GM18909 (cell line): Measurements from ENCODE around the gene PRR18.

Experiments used
- ATAC-seq: cut with Tn5 transposase; IDR thresholded peaks from one replicate; pipeline ENCODE4 v1.9.1; 2021; ENCODE audit warnings: mild to moderate bottlenecking; ENCODE audit not compliant: unreplicated experiment, poor library complexity

Gene PRR18

DNA sequence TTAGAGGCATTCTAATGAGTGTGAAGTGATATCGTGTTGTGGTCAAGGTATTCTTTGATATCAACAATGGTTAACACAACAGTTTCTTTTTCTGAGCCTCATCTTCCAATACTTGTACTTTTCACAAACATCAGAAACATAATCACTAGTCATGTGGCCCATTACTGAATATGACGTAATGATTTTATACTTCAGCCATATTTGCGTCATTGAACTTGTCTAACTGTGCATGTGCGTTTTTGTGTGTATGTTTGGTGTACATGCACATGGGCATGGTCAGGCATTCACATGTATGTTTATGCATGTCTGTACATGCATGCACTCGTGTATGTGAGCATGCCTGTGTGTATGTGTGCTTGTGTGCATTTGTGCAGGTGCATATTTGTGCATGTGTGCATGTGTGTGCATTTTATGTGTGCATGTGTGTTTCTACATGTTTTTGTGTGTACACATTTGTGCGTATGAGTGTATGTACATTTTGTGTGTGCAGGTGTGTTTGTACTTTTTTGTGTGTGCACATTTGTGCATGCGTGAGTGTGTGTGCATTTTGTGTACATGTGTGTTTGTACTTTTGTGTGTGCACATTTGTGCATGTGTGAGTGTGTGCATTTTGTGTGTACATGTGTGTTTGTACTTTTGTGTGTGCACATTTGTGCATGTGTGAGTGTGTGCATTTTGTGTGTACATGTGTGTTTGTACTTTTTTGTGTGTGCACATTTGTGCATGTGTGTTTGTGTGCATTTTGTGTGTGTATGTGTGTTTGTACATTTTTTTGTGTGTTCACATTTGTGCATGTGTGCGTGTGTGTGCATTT, 29.4 kb downstream of the PRR18 start:
- ATAC-seq, result no peak

DNA sequence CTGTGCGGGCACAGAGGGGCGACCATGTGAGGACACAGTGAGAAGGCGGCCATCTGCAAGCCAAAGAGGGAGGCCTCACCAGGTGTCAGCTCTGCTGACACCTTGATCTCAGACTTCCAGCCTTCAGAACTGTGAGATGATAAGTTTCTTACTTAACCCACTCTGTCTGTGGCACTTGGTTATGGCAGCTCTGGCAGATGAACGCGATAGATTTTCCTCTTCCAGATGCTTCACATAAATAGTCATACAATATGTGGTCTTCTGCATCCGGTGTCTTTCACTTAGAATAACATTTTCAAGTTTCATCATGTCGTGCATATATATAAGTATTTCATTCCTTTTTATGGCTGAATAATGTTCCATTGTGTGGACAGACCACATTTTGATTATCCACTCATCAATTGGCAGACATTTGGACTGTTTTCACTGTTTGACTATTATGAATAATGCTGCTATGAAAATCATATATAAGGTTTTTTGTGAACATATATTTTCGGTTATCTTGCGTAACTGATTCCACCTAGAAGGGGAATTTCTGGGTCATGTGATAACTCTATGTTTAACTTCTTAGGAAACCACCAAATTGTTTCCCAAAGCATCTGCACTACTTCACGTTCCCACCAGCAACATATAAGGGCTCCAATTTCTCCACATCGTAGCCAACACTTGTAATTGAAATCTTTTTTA, 30.2 kb downstream of the PRR18 start:
- ATAC-seq, result no peak

DNA sequence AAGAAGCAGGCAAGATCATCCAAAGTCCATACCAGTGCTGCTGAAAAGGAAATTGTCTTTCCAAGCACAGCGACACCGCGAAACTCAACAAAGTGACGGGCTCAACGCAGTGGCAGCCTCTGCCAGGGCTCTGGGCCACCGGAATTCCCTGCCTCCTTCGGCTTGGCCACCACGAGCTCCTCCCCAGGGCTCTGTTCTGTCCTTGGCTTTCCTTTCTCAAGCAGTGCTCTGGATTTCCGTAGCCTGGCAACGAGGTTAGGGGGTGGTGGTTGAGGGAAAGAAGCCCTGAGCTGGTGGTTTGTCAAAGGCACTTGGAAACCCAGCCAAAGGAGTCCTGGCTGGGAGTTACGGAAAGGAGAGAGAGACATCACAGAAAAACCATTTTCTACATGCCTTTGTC, 31.2 kb downstream of the PRR18 start:
- no peak for ATAC-seq

DNA sequence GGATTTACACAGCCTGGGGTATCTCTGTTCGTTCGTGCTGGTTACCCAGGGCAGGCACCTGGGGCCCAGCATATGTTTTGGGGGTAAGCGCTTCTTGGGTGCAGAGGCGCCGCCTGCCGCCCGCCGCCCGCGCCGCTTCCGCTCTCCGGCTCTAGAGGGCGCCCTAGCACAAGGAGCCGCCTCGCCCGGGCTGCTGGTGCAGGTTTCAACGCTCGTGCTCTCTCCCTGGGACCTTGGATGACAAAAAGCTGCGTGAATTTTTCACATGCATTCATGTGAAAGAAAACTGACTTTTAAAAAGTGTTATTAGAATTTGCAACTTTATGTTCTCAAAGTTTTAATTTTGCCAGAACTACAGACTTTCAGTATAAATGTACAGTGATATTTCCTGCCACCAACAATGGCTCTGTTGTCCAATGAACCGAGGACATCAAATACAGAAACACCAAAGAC, 32.5 kb downstream of the PRR18 start:
- ATAC-seq, result peak; percentile 84

DNA sequence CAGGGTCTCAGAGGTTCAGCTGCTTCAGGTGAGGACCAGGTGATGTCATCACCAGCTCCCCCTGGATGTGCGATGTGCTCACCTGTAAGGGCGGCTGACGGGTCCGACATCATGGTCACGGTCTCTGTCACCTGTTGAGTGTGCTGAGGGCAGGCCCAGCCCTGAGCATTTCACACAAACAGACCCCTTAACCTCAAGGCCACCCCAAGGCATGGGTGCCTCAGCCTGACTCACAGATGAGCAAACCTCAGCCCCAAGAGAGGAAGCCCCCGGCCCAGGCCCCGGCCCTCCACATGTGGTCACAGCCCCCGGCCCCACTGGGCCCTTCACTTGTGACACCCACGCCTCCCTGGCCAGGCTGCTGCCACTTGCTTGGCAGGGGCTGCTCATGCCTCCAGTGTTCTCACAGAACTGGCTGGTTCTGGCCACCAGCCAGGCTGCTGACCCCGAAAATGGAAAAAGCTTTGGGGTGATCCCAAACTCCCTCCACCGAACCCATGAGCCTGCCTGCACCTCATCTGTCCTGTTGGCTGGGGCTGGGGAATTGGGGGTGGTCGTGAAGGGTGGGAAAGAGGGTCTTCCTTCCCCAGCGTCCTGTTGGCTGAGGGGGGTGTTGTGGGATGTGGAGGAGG, 33.3 kb downstream of the PRR18 start:
- ATAC-seq, result no peak

DNA sequence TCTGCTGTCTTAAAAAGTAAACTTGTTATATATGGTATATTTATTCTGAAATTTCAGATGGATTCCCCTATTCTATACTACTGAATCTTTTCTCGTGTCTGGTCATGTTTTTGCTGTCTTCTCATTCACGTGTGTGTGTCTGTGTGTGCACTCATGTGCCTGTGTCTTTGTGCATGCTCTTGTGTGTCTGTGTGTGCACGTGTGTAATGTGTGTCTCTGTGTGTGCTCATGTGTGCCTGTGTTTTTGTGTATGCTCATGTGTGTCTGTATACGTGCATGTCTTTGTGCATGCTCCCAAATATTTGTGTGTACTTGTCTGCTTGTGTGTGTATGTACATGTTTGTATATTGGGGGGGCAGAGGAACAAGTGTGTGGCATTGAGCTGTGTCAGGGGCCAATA, 34.0 kb downstream of the PRR18 start:
- ATAC-seq, result no peak

DNA sequence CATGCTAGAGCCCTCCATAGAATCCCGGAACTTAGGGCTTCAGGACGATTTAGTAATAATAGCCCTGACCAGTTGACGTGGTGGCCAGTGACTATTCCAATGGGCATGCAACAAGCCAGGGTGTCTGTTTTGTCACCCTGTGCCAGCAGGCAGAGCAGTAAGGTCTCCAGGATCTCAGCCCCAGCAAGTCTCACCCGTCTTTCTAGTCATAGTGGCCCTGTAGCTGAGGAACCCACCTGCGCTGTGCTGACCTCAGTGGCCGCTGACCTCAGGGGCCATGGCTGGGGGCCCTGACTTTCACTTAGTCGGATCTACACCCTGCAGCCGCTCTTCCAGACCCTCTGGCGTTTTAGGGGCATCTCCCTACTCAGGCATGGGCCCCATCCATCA, 36.8 kb downstream of the PRR18 start:
- ATAC-seq, result no peak

DNA sequence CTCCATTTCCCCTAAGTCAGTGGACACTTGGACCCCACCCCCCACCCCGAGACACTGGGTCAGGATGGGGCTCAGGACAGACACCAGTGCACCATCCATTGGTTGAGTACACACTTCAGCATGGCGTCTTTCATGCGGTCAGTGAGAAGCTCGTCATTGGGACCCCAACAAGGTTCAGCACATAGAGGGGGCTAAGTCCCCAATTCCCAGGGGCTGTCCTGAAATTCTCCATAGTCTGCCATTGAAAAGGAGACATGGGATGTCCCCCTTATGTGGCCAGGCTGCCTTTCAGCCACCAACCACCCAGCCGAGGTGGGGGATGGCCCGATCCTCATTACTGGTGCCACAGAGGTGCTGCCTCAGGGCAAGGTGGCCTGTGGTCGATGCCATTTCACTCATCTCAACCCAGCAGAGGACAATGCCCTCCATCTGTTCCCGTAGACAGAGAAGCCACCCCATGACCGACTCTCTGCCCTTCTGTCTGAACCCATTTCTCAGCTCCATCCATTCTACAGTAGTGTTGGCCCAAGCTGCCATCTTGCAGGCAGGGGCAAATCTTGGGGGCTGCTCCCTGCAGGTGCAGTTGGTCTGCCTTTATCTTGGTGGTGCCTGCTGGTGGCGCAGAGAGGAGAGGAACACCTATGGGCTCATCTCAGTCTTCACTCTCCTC, 37.4 kb downstream of the PRR18 start:
- ATAC-seq, result no peak

DNA sequence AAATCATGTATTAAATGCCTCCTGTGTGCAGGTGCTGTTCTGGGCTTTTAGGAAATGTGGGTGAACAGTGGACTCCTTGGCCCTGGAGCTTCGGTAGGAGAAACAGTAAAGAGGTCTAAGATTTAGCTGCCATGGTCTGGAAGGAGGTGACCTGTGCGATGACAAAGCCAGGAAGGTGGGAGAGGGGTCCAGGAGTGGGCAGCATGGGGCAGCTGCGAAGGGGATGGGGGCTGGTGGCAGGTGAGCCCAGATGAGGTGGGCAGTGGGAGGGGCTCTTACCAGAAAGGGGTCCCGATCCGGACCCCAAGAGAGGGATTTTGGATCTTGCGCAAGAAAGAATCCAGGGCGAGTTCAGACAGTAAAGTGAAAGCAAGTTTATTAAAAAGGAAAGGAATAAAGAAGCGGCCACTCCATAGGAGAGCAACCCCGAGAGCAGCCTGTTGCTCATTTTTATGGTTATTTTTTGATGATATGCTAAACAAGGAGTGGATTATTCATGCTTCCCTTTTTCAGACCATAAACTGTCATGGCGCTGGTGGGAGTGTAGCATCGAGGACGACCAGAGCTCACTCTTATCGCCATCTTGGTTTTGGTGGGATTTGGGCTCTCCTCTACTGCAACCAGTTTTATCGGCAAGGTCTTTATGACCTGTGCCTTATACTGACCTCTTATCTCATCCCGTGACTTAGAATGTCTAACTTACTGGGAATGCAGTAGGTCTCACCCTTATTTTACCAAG, 38.7 kb downstream of the PRR18 start:
- no peak for ATAC-seq

DNA sequence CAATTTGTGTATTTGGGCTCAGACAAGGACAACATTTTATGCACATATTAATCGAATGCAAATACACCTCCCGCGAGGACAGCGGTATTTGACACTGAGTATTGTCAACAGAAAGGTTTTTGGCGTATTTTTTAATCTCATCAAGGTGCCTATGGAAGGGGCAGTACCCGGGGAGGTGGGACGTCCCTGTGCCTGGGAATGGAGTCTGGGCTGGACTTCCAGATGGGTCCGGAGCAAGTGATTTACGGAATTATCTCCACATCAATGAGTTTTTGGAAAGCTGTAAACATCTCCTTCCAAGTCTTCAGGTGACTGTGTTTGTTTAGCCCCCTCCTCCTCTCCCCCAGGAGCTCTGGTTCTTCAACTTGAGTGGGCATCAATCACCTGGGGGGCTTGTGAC, 39.8 kb downstream of the PRR18 start:
- no peak for ATAC-seq

DNA sequence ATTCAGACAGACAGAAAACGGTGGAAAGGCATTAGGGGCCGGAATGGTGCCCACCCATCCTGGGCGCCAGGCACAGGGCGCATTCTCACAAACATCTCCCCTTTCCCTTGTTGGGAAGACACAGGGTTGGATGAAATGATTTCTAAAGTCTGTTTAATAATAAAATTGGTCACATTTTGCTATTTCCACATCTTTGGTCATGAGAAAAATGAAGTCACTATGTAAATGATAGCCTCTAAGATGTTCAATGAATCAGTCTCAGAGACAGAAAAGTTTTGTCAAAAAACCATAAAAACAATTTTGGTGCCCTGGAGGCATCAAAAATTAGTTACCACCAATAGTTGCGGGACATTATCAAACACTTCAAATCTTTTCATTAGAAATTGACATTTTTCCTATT, 40.7 kb downstream of the PRR18 start:
- ATAC-seq, result no peak

DNA sequence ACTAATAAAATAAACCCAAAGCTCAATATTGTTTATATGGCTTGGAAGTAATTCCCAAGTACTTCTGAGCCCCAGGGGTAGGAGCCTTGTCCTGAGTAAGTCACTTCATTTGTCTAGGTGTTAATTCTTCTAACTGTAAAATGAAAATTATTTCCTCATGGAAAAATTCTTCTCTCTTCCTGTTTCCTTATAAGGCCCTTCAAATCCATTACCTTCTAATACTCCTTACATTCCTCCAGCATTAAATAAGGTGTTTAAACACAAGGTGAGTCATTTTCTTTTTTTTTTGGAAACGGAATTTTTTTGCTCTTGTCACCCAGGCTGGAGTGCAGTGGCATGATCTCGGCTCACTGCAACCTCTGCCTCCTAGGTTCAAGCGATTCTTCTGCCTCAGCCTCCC, 41.9 kb downstream of the PRR18 start:
- ATAC-seq, result no peak

DNA sequence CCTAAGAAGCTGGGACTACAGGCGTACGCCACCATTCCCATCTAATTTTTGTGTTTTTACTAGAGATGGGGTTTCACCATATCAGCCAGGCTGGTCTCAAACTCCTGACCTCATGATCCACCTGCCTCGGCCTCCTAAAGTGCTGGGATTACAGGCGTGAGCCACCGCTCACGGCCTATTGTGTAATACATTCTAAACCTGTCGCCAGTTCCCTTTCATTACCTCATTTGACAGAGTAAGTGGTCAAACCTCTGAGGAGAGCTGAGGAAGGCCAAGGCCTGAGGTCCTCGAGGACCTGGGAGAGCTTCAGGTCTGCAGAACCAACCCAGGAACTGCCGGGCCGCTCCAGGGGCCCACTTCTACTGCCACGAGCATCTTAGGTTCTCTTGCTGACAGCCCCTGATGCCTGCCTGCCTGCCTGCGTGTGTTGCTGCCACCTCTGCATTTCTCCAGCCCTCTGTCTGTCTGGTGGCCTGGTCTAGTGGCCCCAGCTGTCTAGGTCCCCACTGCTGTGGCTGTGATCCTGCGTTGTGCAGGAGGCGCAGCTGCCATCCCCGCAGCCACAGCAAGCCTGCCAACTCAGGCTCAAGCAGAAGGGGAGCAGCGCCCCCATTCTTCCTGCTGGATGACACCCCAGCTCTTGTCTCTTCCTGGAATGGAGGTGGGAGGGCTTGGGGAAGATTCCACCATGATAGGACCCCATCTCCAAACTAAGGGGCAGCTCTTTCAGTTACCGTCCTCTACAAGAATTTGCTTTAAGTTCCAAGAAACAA, 45.3 kb downstream of the PRR18 start:
- no peak for ATAC-seq

DNA sequence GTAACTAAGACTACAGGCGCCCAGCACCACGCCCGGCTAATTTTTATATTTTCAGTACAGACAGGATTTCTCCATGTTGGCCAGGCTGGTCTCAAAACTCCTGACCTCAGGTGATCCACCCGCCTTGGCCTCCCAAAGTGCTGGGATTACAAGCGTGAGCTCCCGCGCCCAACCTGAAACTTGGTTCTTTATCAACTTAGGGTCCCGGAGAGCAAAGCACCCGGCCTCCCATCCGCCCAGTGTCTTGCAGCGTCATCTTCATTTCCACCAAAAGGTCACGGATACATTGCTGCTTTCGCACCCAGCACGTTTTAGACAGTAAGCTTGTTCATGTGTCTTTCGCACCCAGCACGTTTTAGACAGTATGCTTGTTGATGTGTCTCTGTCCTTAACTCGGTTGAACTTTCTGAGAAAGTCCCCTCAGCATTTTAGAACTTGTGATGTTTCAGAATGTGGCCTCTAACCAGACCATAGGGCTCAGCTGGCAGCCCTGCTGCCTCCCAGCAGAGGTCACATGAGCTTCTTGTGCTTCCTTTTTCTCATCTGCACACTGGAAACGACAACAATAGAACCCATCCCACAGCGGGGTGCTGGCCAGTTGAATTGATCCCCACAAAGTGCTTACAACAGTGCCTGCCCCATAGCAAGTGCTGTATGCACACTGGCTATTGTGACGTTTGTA, 48.8 kb downstream of the PRR18 start:
- peak; percentile 41 for ATAC-seq

DNA sequence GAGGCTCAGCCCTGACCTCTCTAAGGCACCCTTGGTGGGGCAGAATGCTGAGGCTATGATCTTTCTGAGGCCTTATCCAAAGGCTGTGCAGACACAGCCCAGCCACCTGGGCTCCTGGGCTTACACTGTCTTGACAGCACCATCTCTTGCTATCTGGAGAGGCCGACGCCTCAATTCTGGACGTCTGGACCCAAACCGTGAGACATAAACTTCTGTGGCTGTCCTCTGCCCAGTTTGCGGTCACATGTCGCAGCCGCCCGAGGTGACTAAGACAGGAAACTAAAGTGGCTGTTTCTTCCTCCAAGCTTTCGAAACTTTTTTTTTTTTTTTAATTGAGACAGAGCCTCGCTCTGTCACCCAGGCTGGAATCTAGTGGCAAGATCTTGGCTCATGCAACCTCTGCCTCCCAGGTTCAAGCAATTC, 49.3 kb downstream of the PRR18 start:
- ATAC-seq, result peak; percentile 73

DNA sequence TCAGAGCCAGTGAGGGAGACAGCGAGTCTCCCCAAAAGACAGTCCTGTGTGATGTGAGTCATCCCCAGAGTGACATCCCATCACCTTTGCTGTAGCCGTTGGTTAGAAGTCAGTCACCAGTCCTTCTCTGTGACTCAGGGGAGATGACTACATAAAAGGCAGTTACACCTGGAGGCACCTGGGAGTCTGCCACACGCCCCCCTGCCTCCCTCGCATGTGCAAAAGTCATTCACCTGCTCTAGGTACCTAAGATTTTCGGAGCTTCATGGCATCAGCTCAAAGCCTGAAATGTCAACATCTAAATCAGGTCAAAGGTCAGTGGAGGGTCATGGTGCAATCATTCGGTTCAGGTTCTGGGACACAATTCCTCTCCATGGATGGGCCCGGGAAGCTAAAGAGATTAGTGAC, 50.3 kb downstream of the PRR18 start:
- ATAC-seq, result no peak
